GM21576 (cell line): Measurements from ENCODE around the gene LIPE.

Experiments
- ATAC-seq: cut with Tn5 transposase; IDR thresholded peaks from one replicate; pipeline ENCODE4 v1.9.1; 2021; ENCODE audit warnings: mild to moderate bottlenecking, moderate library complexity; ENCODE audit not compliant: unreplicated experiment

Gene LIPE

GRCh38 chr19:42420055-42420544 lies 7.1 kb downstream of the LIPE start:
- ATAC-seq = no peak

GRCh38 chr19:42419309-42419708 lies 7.9 kb downstream of the LIPE start:
- ATAC-seq = no peak

DNA sequence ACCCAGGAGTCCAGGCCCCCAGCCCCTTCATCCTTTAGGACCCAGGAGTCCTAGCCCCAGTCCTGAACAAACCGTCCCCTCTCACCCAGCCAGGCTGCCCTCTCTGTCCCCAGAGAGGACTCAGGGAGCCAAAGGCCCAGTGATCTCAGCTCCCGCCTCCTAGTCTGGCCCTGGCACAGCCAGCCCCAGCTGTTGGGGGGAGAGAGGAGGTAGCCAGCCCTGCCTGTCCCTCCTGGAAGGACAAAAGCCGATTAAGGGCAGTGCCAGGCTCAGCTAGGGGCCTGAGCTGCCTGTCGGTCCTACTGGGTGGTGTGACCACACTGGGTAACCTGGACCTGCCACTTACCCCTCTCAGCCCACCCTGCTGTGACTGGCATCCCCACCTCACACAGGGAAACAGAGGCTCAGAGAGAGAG lies 14.5 kb downstream of the LIPE start:
- no peak for ATAC-seq

GRCh38 chr19:42412227-42412626 lies 15.0 kb downstream of the LIPE start:
- no peak for ATAC-seq

GRCh38 chr19:42411581-42412178 lies 15.5 kb downstream of the LIPE start:
- no peak for ATAC-seq

GRCh38 chr19:42410371-42410770 lies 16.8 kb downstream of the LIPE start:
- no peak for ATAC-seq

GRCh38 chr19:42409477-42409876 lies 17.7 kb downstream of the LIPE start:
- no peak for ATAC-seq

DNA sequence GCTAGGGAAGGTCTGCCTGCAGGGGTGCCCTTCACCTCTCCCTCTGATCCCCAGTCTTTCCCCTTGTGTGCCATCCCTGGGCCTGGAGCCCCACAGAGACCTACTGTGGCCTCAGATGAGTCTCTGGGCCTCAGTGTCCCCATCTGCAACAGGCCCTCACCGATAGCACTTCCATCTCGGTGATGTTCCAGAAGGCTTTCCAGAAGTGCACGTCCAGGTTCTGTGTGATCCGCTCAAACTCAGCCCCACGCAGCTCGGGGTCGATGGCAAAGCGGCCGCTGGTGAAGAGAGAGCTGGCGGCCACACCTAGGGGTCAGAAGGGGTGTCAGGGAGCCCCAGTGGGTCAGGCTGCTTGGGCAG lies 19.4 kb downstream of the LIPE start:
- no peak for ATAC-seq

DNA sequence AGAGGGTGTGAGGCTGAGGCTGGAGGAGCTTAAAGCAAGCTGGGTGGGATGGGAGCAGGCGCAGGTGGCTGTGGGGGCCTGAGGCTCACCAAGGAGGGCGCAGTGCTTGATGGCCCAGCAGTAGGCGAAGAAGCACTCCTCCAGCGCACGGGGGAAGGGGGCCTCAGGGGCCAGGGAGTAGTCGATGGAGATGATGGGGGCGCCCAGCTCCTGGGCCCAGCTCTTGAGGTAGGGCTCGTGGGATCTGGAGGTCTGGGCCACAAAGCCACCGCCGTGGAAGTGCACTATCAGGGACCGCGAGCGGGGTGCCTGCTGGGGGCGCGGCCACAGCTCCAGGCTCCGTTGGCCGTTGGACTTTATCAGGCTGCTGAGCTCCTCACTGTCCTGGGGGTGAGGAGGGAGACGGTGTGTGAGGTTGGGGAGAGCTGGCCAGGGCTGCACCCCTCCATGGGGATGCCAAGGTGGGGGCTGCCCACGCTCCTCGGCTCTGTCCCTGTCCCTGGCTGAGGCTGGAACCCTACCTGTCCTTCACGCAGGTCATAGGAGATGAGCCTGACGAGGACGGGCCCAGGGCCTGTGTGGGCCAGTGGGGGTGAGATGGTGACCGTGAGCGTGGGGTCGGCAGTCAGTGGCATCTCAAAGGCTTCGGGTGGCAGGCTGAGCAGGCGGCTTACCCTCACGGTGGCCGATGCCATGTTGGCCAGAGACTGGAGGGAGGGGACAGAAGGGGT lies 19.9 kb downstream of the LIPE start:
- no peak for ATAC-seq

GRCh38 chr19:42406111-42406510 lies 21.1 kb downstream of the LIPE start:
- ATAC-seq = no peak

DNA sequence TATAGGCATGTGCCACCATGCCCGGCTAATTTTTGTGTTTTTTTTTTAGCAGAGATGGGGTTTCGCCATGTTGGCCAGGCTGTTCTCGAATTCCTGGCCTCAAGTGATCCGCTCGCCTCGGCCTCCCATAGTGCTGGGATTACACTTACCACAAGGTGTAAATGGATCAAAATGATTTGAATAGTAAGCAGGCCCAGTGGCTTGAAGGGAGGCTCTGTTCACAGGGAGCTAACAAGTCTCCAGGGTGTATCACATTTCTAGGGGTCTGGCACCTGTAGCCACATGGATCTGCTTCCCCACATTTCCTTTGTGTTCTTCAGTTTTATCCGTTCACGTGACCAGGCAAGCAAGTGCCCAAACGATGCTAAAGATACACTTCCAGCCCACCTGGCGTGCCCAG lies 23.6 kb downstream of the LIPE start:
- no peak for ATAC-seq

DNA sequence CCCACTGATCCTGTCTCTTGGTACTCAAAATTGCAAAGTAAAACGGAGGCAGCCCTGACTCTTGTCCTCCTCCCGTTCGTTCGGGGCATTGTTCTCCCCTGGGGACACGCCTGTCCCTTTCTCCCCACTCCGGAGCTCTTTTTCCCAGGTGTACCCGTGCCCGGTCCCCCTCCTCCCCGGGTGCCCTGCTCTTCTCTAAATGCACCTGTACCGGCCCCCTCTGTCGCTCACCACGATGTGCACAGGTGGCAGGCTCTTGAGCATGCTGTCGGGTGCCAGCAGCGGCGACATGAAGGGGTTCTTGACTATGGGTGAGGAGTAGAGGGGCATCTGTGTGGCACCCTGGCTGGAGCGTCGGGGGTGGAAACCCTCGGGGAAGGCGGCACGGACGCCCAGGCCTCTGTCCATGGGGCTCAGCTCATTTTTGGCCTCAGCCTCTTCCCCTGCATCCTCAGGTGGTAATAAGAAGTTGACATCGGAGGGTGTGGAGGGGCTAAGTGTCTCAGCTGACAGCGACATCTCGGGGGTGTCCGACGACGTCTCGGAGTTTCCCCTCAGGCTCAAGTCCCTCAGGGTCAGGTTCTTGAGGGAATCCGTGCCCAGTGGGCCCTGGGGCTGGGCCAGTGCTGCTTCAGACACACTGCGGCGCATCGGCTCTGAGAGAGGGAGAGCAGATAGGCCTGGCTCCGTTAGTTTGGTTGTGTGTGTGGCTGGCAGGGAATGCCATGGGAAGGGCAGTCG lies 24.6 kb downstream of the LIPE start:
- ATAC-seq = no peak

GRCh38 chr19:42401365-42402303 lies 25.6 kb downstream of the LIPE start:
- no peak for ATAC-seq

DNA sequence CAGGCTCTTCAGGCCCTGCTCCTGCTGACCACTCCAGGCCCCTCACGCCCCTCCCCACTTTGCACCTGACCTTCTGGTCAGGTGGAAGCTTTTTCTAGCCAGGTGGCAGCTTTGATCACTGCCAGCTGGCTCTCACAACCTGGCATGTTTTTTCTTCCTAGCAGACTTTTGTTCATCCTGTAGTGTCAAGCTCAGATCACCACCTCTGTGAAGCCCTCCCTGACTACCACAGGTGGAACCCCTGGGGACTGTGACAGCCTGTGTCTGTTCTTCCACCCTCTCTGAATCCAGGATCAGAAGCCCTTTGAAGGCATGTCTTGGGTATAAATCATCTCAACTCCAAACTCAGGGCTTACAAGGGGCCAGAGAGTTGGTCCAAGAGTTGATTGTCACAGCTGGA lies 26.8 kb downstream of the LIPE start:
- ATAC-seq = no peak

DNA sequence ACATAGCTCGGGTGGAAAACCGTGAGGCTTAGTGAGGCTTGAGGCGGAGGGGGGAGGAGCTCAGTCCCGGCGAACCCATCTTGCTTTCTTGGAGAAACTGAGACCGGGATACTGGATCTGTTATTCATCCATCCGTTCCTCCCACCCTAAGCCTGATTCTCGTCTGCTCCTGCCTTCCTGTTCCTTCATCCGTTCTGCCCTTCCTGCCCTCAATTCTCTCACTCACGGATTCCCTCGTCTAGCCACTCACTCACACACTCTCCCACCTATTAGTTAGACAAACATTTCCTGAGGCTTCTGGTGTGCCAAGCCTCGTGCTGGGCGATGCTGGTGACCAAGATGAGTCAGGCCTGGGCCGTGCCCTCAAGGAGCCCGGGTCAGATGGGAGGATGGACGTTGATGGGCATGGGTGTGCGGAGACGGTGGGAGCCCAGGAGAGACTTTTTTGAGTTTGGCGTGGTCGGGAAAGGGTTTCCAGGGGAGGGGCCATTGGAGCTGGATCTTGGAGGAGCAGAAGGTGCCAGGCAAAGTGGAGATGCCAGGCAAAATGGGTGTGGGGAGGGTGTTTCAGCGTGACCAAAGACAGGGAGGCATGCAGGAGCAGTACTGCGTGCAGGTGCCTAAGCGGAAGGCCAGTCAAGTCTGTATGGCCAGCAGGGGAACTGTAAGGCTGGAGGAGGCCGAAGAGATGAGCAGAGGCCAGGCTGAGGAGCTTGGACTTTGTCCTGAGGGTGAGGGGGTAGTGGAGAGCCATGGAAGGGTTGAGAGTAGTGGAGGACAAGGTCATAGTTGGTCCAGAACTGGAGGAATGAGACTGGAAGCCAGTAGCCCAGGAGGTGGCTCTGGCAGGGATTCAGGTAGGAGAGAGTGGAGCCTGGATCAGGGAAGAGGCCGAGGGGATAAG lies 29.7 kb downstream of the LIPE start:
- no peak for ATAC-seq

DNA sequence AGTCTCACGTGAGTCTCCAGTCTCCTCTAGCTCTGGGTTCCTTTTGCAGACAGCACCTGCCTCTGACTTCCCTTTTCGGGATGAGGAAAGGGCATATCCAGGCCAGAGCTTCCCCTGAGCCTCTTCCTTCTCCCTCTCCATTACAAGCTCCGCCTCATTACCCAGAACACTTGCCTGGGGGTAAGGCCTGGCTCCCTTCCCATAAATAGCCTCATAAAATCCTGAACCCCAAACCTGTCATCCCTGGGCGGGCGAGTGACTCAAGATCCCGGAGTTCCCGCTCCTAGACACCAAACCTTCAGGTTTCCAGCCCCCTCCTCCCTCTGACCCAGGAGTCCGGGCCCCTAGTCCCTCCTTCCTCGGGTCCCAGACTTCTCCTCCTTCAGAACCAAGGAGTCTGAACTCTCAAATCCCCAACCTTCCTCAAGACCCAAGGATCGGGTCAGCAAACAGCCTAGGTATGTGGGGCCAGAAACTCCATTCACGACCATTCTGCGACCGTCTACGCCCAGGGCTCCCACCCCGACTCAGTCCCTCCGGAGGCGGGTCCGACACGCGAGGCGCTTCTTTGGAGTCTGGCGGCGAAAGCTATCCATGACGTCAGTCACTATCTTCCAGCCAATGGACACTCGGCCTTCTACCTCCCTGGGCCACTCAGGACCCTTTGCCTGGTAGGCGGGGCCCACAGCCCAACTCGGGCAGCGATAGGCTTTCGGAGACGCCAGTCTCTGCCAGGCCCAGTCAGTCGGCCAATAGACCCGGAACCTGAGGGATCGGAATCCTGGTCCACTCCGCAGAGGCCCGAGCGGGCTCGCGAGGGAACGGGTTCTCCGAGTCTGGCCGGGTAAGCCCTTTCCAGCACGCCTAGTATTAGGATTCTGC lies 30.6 kb downstream of the LIPE start:
- ATAC-seq = peak; percentile 95

GRCh38 chr19:42394751-42395150 lies 32.4 kb downstream of the LIPE start:
- no peak for ATAC-seq

DNA sequence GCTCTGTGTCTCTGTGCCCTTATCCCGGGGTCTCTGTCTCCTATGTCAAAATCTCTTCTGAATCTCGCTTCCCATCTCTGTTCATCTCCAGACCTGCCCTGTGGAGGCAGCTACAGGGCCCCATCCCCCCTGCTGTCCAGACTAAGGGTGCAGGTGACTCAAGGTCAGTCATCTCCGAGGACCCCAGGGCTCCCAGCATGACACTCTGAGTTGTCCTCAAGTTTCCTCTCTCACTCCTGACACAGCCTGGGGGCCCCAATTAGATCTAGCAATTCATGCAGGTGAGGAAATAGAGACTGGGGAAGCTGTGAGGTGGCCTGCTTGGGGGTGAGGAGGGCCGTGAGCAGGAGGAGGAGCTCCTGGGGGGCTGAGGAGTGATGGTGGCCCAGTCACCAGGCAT lies 35.0 kb downstream of the LIPE start:
- ATAC-seq = no peak

DNA sequence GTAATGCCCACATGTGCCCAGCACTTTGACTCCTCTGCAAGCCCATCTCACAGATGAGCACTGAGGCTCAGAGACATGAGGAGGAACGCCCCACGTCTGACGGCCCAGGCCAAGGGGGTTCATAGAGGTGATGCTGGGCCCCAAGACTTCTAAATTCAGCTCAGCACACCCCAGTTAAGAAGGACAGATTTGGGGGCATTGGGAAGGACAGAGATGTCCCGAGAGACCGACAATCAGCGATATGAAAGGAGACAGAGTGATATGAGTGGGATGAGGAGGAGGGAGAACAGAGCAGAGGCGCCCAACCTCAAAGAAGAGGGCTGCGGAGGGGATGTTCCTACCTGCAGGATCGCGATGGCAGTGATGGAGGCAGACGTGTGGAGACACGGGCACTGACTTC lies 37.3 kb downstream of the LIPE start, which contains the start of gene CNFN:
Gene CNFN, minus strand, starts transcription at position 399 of the 400 bp plus-strand sequence. CDS start 1,260 bp downstream, outside the sequence.
- ATAC-seq = no peak
